ENCODE measurements around the gene DUSP16. TPM values are rescaled to one million over a fixed set of nuclear protein-coding genes. Genes with fewer than 3 reads are reported as not detected.

The DUSP16 gene
- total RNA-seq, 4 donors from 2014 or later = 7.5 to 21.4 (median 14.6) TPM

GRCh38 chr12:12549426-12549825 lies 13.2 kb downstream of the DUSP16 start:
- TF ChIP-seq, protein P1, sequence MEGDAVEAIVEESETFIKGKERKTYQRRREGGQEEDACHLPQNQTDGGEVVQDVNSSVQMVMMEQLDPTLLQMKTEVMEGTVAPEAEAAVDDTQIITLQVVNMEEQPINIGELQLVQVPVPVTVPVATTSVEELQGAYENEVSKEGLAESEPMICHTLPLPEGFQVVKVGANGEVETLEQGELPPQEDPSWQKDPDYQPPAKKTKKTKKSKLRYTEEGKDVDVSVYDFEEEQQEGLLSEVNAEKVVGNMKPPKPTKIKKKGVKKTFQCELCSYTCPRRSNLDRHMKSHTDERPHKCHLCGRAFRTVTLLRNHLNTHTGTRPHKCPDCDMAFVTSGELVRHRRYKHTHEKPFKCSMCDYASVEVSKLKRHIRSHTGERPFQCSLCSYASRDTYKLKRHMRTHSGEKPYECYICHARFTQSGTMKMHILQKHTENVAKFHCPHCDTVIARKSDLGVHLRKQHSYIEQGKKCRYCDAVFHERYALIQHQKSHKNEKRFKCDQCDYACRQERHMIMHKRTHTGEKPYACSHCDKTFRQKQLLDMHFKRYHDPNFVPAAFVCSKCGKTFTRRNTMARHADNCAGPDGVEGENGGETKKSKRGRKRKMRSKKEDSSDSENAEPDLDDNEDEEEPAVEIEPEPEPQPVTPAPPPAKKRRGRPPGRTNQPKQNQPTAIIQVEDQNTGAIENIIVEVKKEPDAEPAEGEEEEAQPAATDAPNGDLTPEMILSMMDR (IDR thresholded peaks at IDR 0.05; ENCODE audit: low read depth) = no peak

GRCh38 chr12:12548713-12549112 lies 13.9 kb downstream of the DUSP16 start:
- TF ChIP-seq, protein P1 (IDR thresholded peaks at IDR 0.05; ENCODE audit: low read depth) = no peak

DNA sequence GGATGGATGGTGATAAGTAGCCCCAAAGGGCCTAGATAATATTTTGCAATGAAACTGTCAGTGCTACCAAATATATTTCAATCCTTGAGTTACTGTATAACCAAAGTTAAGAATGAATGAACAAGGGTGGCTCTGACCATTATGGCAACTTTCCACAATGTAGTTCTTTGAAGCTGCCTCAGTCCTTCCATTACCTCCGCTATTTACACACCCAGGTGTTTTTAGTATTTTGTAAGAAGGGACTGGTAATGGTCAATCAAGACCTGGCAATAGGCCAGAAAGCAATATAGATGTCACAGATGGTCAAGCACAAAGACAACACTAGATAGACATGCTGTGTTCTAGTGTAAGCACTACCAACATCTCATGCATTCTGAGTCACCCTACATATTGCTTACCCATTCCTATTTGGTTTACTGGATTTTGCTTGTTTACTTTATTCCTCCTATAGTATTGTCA lies 16.3 kb downstream of the DUSP16 start:
- TF ChIP-seq, protein P1 (IDR thresholded peaks at IDR 0.05; ENCODE audit: low read depth) = no peak

DNA sequence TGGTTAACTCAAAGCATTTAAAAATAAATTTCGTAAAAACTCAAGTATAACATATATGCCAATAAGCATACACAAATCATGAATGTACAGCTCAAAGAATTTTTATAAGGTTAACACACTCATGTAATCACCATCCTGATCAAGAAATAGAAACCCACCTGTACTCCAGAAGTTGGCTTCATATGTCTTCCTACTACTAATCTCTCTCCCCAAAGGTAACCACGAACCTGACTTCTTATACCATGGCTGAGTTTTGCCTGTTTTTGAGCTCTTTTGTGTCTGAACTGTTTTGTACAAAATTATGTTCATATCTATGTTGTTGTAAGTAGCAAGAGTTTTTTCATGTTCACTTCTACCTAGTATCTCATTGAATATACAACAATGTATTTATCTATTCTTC lies 18.7 kb downstream of the DUSP16 start:
- TF ChIP-seq, protein P1 (IDR thresholded peaks at IDR 0.05; ENCODE audit: low read depth) = no peak

DNA sequence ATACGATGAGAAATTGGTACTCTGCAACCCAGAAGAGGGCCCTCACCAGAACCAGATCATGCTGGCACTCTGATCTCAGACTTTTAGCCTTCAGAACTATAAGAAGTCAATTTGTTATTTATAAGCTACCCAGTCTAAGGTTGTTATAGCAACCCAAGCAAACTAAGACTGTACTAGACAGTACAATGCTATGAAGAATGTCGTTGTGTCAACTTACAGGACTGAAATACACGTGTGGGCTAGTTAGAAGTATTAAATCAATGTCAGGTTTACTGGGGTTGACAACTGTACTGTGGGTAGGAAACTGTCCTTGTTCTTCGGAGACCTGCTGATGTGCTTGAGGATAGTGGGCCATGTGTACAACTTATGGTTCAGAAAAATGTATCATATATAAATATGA lies 19.7 kb downstream of the DUSP16 start:
- TF ChIP-seq, protein P1 (IDR thresholded peaks at IDR 0.05; ENCODE audit: low read depth) = no peak

GRCh38 chr12:12542286-12542685 lies 20.4 kb downstream of the DUSP16 start:
- TF ChIP-seq, protein P1 (IDR thresholded peaks at IDR 0.05; ENCODE audit: low read depth) = no peak

GRCh38 chr12:12541782-12542181 lies 20.9 kb downstream of the DUSP16 start:
- TF ChIP-seq, protein P1 (IDR thresholded peaks at IDR 0.05; ENCODE audit: low read depth) = no peak
